ENCODE measurements around the gene NOS1.

The NOS1 gene

DNA sequence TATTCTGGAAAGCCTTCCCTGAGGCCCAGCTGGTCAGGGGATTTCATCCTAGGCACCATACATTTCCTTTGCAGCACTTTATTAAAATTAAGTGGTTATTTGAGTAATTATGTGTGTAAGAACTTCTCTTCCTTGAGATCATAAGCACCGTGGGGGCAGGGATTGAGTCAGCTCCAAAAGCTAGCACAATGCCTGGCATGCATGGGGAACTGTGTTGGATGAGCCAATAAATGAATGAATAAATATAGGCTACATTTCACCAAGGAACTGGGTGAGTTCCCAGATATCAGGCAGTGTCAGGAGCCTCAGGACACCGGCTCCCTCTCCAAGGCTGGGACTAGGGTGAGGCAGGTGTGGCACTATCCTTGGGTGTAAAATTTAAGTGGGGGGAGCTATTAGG lies 88.3 kb downstream of the NOS1 start:
- no peak overlapping the region for H3K14ac ChIP-seq (ENCODE audit: low read length)
- no peak overlapping the region for H3K4ac ChIP-seq (ENCODE audit: low read depth, low read length)
- no peak overlapping the region for H3K23ac ChIP-seq (ENCODE audit: low read length)
- no peak overlapping the region for H4K8ac ChIP-seq (ENCODE audit: low read depth, low read length)
- H2BK5ac ChIP-seq (ENCODE audit: low read depth, low read length, poor library complexity) = no peak overlapping the region
- H3K4me2 ChIP-seq (ENCODE audit: low read length) = no peak overlapping the region
- no peak overlapping the region for H3K9ac ChIP-seq (ENCODE audit: low read length)
- no peak overlapping the region for H4K91ac ChIP-seq (ENCODE audit: low read depth, low read length)
- no peaks in the 10 kb centered on the region for H3K27me3 ChIP-seq (ENCODE audit: insufficient read depth, low read length)
- H3K18ac ChIP-seq (ENCODE audit: low read length) = no peak overlapping the region
- no peak overlapping the region for H2BK12ac ChIP-seq (ENCODE audit: low read length)
- H3K79me1 ChIP-seq (ENCODE audit: low read length) = no peaks in the 10 kb centered on the region
- H3K27ac ChIP-seq (ENCODE audit: low read depth, low read length) = no peak overlapping the region
- no peaks in the 10 kb centered on the region for H3K4me1 ChIP-seq (ENCODE audit: control insufficient read depth in 1 of 2, insufficient read depth in 2 of 2, low read length in 2 of 2)
- H3K36me3 ChIP-seq (ENCODE audit: control insufficient read depth in 1 of 2, insufficient read depth in 2 of 2, low read length in 2 of 2) = no peaks in the 10 kb centered on the region
- H2AK5ac ChIP-seq (ENCODE audit: low read length) = no peak overlapping the region
- no CpG with 5 or more reads among the region's 2 CpGs for WGBS (ENCODE audit: extremely low coverage, insufficient coverage, insufficient read length)
- no peak overlapping the region for H2AFZ ChIP-seq (ENCODE audit: insufficient read depth, low read length, poor library complexity)
- no peaks in the 10 kb centered on the region for H3K79me2 ChIP-seq (ENCODE audit: control insufficient read depth, insufficient read depth, low read length, poor library complexity)
- DNase-seq = no peak
- no peaks in the 10 kb centered on the region for H3K9me3 ChIP-seq (ENCODE audit: insufficient read depth, low read depth, low read length)
- H2BK120ac ChIP-seq (ENCODE audit: insufficient read depth, low read length, poor library complexity) = no peak overlapping the region
- no peak overlapping the region for H3K4me3 ChIP-seq (ENCODE audit: low read depth, low read length)
- H4K12ac ChIP-seq (ENCODE audit: low read depth, low read length) = no peak overlapping the region

DNA sequence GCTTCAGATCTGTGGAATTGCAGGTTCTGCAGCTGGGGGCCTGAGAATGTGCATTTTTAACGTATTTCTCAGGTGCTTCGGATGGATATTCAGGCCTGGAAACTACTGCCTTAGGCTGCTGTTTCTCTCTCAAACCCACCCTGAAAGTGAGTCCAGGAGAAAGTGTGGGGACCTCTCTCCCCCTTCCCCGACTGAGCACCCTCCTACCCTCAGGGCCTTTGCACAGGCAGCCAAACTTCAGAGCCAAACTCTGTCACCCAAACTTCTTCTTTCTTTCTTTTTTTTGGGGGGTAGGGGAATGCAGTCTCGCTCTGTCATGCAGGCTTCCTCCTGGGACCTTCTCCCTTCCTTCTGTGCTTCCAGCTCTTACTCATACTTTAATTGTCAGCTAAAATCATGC lies 88.7 kb downstream of the NOS1 start:
- DNase-seq = no peak
- no peaks in the 10 kb centered on the region for H3K36me3 ChIP-seq (ENCODE audit: control insufficient read depth in 1 of 2, insufficient read depth in 2 of 2, low read length in 2 of 2)
- H3K27me3 ChIP-seq (ENCODE audit: insufficient read depth, low read length) = no peaks in the 10 kb centered on the region
- H3K18ac ChIP-seq (ENCODE audit: low read length) = no peak overlapping the region
- H3K14ac ChIP-seq (ENCODE audit: low read length) = no peak overlapping the region
- H2BK12ac ChIP-seq (ENCODE audit: low read length) = no peak overlapping the region
- no peaks in the 10 kb centered on the region for H3K4me1 ChIP-seq (ENCODE audit: control insufficient read depth in 1 of 2, insufficient read depth in 2 of 2, low read length in 2 of 2)
- no peak overlapping the region for H3K9ac ChIP-seq (ENCODE audit: low read length)
- no peak overlapping the region for H3K23ac ChIP-seq (ENCODE audit: low read length)
- no peak overlapping the region for H4K12ac ChIP-seq (ENCODE audit: low read depth, low read length)
- no peak overlapping the region for H3K4me3 ChIP-seq (ENCODE audit: low read depth, low read length)
- no peak overlapping the region for H2BK120ac ChIP-seq (ENCODE audit: insufficient read depth, low read length, poor library complexity)
- no peaks in the 10 kb centered on the region for H3K79me2 ChIP-seq (ENCODE audit: control insufficient read depth, insufficient read depth, low read length, poor library complexity)
- H3K79me1 ChIP-seq (ENCODE audit: low read length) = no peaks in the 10 kb centered on the region
- WGBS (ENCODE audit: extremely low coverage, insufficient coverage, insufficient read length) = no CpG with 5 or more reads among the region's 4 CpGs
- H3K4me2 ChIP-seq (ENCODE audit: low read length) = no peak overlapping the region
- H4K91ac ChIP-seq (ENCODE audit: low read depth, low read length) = no peak overlapping the region
- no peak overlapping the region for H3K27ac ChIP-seq (ENCODE audit: low read depth, low read length)
- H2AFZ ChIP-seq (ENCODE audit: insufficient read depth, low read length, poor library complexity) = no peak overlapping the region
- no peak overlapping the region for H2AK5ac ChIP-seq (ENCODE audit: low read length)
- no peak overlapping the region for H3K4ac ChIP-seq (ENCODE audit: low read depth, low read length)
- H4K8ac ChIP-seq (ENCODE audit: low read depth, low read length) = no peak overlapping the region
- H3K9me3 ChIP-seq (ENCODE audit: insufficient read depth, low read depth, low read length) = no peaks in the 10 kb centered on the region
- no peak overlapping the region for H2BK5ac ChIP-seq (ENCODE audit: low read depth, low read length, poor library complexity)

DNA sequence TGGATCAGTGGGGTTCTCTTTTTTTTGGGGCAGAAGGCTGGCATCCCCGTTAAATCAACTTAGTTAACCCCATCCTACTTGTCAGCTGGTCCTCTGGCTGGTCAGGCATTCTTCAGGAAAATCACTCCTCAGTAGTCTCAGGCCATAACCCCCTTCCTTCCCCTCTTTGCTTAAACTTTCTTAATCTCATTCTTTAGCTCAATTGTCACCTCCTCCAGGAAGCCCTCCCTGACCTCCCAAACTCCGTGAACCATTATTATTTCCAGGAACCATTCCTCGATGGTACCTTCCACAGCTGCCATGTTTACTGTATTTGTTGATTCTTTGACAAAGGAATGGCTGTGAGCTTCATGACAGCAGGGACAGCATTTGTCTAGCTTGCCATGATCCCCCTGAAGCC lies 98.7 kb downstream of the NOS1 start:
- Histone ChIP-seq H3K4me1 (ENCODE audit: control insufficient read depth in 1 of 2, insufficient read depth in 2 of 2, low read length in 2 of 2) (no peaks in the 10 kb centered on the region), H4K91ac (ENCODE audit: low read depth, low read length) (no peak overlapping the region)
- no CpG with 5 or more reads among the region's 3 CpGs for WGBS (ENCODE audit: extremely low coverage, insufficient coverage, insufficient read length)

DNA sequence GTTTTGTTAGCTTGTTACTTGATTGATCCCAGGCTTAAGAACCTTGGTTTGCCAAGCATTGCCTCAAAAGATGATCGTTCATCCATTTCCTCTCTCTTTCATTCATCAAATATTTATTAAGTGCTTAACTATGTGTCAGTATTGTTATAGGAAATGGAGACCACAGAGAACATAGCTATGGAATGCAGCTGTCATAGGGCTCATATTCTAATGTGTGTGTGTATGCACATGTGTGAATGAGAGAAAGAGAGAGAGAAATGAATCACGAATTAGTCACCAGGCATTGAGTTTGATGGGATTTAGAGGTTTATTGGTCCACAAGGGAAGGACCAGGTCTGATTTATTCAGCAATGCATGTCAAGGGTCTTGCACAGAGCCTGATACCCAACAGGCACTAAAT lies 100.2 kb downstream of the NOS1 start:
- no peak overlapping the region for H3K27ac ChIP-seq (ENCODE audit: low read depth, low read length)
- H4K8ac ChIP-seq (ENCODE audit: low read depth, low read length) = no peak overlapping the region
- H3K79me1 ChIP-seq (ENCODE audit: low read length) = no peaks in the 10 kb centered on the region

More for the DNA sequence above, 98.7 kb downstream of the NOS1 start:
- H3K23ac ChIP-seq (ENCODE audit: low read length) = no peak overlapping the region
- no peak overlapping the region for H2AK5ac ChIP-seq (ENCODE audit: low read length)
- no peak overlapping the region for H3K9ac ChIP-seq (ENCODE audit: low read length)
- no peak overlapping the region for H2BK12ac ChIP-seq (ENCODE audit: low read length)
- H3K79me2 ChIP-seq (ENCODE audit: control insufficient read depth, insufficient read depth, low read length, poor library complexity) = no peaks in the 10 kb centered on the region
- H4K8ac ChIP-seq (ENCODE audit: low read depth, low read length) = no peak overlapping the region
- H3K27me3 ChIP-seq (ENCODE audit: insufficient read depth, low read length) = no peaks in the 10 kb centered on the region
- no peak overlapping the region for H4K12ac ChIP-seq (ENCODE audit: low read depth, low read length)
- H2AFZ ChIP-seq (ENCODE audit: insufficient read depth, low read length, poor library complexity) = no peak overlapping the region
- no peak for DNase-seq
- no peak overlapping the region for H3K4me3 ChIP-seq (ENCODE audit: low read depth, low read length)
- no peak overlapping the region for H3K4me2 ChIP-seq (ENCODE audit: low read length)
- no peak overlapping the region for H3K14ac ChIP-seq (ENCODE audit: low read length)
- H3K9me3 ChIP-seq (ENCODE audit: insufficient read depth, low read depth, low read length) = peaks cover 1% of the 10 kb centered on the region
- H3K4ac ChIP-seq (ENCODE audit: low read depth, low read length) = no peak overlapping the region
- no peak overlapping the region for H2BK5ac ChIP-seq (ENCODE audit: low read depth, low read length, poor library complexity)
- no peak overlapping the region for H2BK120ac ChIP-seq (ENCODE audit: insufficient read depth, low read length, poor library complexity)
- no peaks in the 10 kb centered on the region for H3K79me1 ChIP-seq (ENCODE audit: low read length)
- no peak overlapping the region for H3K27ac ChIP-seq (ENCODE audit: low read depth, low read length)
- no peak overlapping the region for H3K18ac ChIP-seq (ENCODE audit: low read length)
- no peaks in the 10 kb centered on the region for H3K36me3 ChIP-seq (ENCODE audit: control insufficient read depth in 1 of 2, insufficient read depth in 2 of 2, low read length in 2 of 2)

More for the DNA sequence above, 100.2 kb downstream of the NOS1 start:
- H3K36me3 ChIP-seq (ENCODE audit: control insufficient read depth in 1 of 2, insufficient read depth in 2 of 2, low read length in 2 of 2) = no peaks in the 10 kb centered on the region
- no peak overlapping the region for H2BK120ac ChIP-seq (ENCODE audit: insufficient read depth, low read length, poor library complexity)
- no peak overlapping the region for H3K4ac ChIP-seq (ENCODE audit: low read depth, low read length)
- H3K23ac ChIP-seq (ENCODE audit: low read length) = no peak overlapping the region
- no peak overlapping the region for H3K4me2 ChIP-seq (ENCODE audit: low read length)
- no peak overlapping the region for H4K91ac ChIP-seq (ENCODE audit: low read depth, low read length)
- H3K9ac ChIP-seq (ENCODE audit: low read length) = no peak overlapping the region
- peaks cover 1% of the 10 kb centered on the region for H3K9me3 ChIP-seq (ENCODE audit: insufficient read depth, low read depth, low read length)
- no peak overlapping the region for H3K14ac ChIP-seq (ENCODE audit: low read length)
- H3K4me3 ChIP-seq (ENCODE audit: low read depth, low read length) = no peak overlapping the region
- no peaks in the 10 kb centered on the region for H3K27me3 ChIP-seq (ENCODE audit: insufficient read depth, low read length)
- H3K4me1 ChIP-seq (ENCODE audit: control insufficient read depth in 1 of 2, insufficient read depth in 2 of 2, low read length in 2 of 2) = no peaks in the 10 kb centered on the region
- no peak for DNase-seq
- no peak overlapping the region for H4K12ac ChIP-seq (ENCODE audit: low read depth, low read length)
- H2AK5ac ChIP-seq (ENCODE audit: low read length) = no peak overlapping the region
- no CpG with 5 or more reads among the region's 2 CpGs for WGBS (ENCODE audit: extremely low coverage, insufficient coverage, insufficient read length)
- H3K18ac ChIP-seq (ENCODE audit: low read length) = no peak overlapping the region
- H2BK12ac ChIP-seq (ENCODE audit: low read length) = no peak overlapping the region
- no peak overlapping the region for H2BK5ac ChIP-seq (ENCODE audit: low read depth, low read length, poor library complexity)
- no peaks in the 10 kb centered on the region for H3K79me2 ChIP-seq (ENCODE audit: control insufficient read depth, insufficient read depth, low read length, poor library complexity)
- H2AFZ ChIP-seq (ENCODE audit: insufficient read depth, low read length, poor library complexity) = no peak overlapping the region

All from trophoblast cell (in vitro differentiated cells and primary cell).